Mesenchymal stem cell (in vitro differentiated cells and primary cell): ENCODE data around the gene PIP5K1B.
"Not testable (repeated sequence)": the region's sequence is repeated elsewhere in the genome, so short reads cannot be mapped to it uniquely, and the experiment has no call there.

ENCODE experiments used
- DNase-seq: peaks from one replicate; pipeline ENCODE4 v3.0.0-alpha.2; 2013
- H2AFZ ChIP-seq: one replicate; pipeline ENCODE4 v1.6.1; 2013; ENCODE audit warnings: low read depth, mild to moderate bottlenecking, control low read depth, inconsistent platforms, low read length, moderate library complexity
- H2AK5ac ChIP-seq: 2 replicates; pipeline ENCODE4 v1.6.1; 2013; ENCODE audit warnings: low read length, moderate library complexity, mild to moderate bottlenecking, inconsistent platforms; ENCODE audit not compliant: severe bottlenecking
- H2BK120ac ChIP-seq: one replicate; pipeline ENCODE4 v1.6.1; 2013; ENCODE audit warnings: low read depth, mild to moderate bottlenecking, inconsistent platforms, low read length, moderate library complexity
- H2BK12ac ChIP-seq, 2 experiments: one replicate each; pipeline ENCODE4 v1.6.1; 2013; ENCODE audit warnings: inconsistent platforms in 2 of 2, low read length in 2 of 2, mild to moderate bottlenecking in 2 of 2, moderate library complexity in 2 of 2, control low read depth in 1 of 2
- H2BK15ac ChIP-seq: one replicate; pipeline ENCODE4 v1.6.1; 2013; ENCODE audit warnings: mild to moderate bottlenecking, low read depth, inconsistent platforms; ENCODE audit not compliant: poor library complexity, severe bottlenecking
- H2BK5ac ChIP-seq: 2 replicates; pipeline ENCODE4 v1.6.1; 2013; ENCODE audit warnings: low read depth, mild to moderate bottlenecking, low read length, control low read depth, inconsistent platforms; ENCODE audit not compliant: poor library complexity, severe bottlenecking
- H3K14ac ChIP-seq, 2 experiments: one replicate each; pipeline ENCODE4 v1.6.1; 2013; ENCODE audit warnings: inconsistent platforms in 2 of 2, low read length in 2 of 2, control low read depth in 1 of 2, mild to moderate bottlenecking in 1 of 2, moderate library complexity in 1 of 2
- H3K18ac ChIP-seq, 2 experiments: one replicate each; pipeline ENCODE4 v1.6.1; 2013; ENCODE audit warnings: inconsistent platforms in 2 of 2, low read length in 2 of 2, control low read depth in 1 of 2, low read depth in 1 of 2, mild to moderate bottlenecking in 1 of 2
- H3K23ac ChIP-seq, 2 experiments: one replicate each; pipeline ENCODE4 v1.6.1; 2013; ENCODE audit warnings: inconsistent platforms in 2 of 2, low read length in 2 of 2, mild to moderate bottlenecking in 2 of 2, moderate library complexity in 2 of 2, control low read depth in 1 of 2
- H3K27ac ChIP-seq: 2 replicates; pipeline ENCODE4 v1.5.1; 2013; ENCODE audit warnings: mild to moderate bottlenecking, moderate library complexity, low read length, control low read depth, inconsistent platforms; ENCODE audit not compliant: poor library complexity, severe bottlenecking
- H3K27me3 ChIP-seq, 2 experiments: 2 replicates each; pipeline versions ENCODE4 v1.6.1 to v1.7.0; 2013; ENCODE audit warnings: low read length in 2 of 2, mild to moderate bottlenecking in 2 of 2, moderate library complexity in 2 of 2, control low read depth in 1 of 2, inconsistent platforms in 1 of 2; ENCODE audit not compliant: control insufficient read depth in 1 of 2, insufficient read depth in 1 of 2
- H3K36me3 ChIP-seq, 2 experiments: 2 replicates each; pipeline versions ENCODE4 v1.6.1 to v1.7.0; 2013; ENCODE audit warnings: low read length in 2 of 2, control low read depth in 1 of 2, inconsistent platforms in 1 of 2, low read depth in 1 of 2, mild to moderate bottlenecking in 1 of 2; ENCODE audit not compliant: insufficient read depth in 2 of 2, control insufficient read depth in 1 of 2
- H3K4ac ChIP-seq, 2 experiments: one replicate each; pipeline ENCODE4 v1.6.1; 2013; ENCODE audit warnings: inconsistent platforms in 2 of 2, low read length in 2 of 2, mild to moderate bottlenecking in 2 of 2, moderate library complexity in 2 of 2, control low read depth in 1 of 2, low read depth in 1 of 2
- H3K4me1 ChIP-seq: 2 replicates; pipeline ENCODE4 v1.6.1; 2013; ENCODE audit warnings: low read depth, low read length, control low read depth; ENCODE audit not compliant: control insufficient read depth, insufficient read depth
- H3K4me2 ChIP-seq: 2 replicates; pipeline ENCODE4 v1.6.1; 2013; ENCODE audit warnings: low read length, mild to moderate bottlenecking, inconsistent platforms; ENCODE audit not compliant: poor library complexity, severe bottlenecking
- H3K4me3 ChIP-seq, 2 experiments: 2 replicates each; pipeline versions ENCODE4 v1.5.1 to v1.7.0; 2013; ENCODE audit warnings: low read length in 2 of 2, mild to moderate bottlenecking in 2 of 2, control low read depth in 1 of 2, low read depth in 1 of 2; ENCODE audit not compliant: insufficient read depth in 1 of 2
- H3K79me1 ChIP-seq: replicated peaks from 2 replicates; pipeline ENCODE4 v1.6.1; 2013; ENCODE audit warnings: mild to moderate bottlenecking, control low read depth, low read length, inconsistent platforms; ENCODE audit not compliant: poor library complexity, severe bottlenecking
- H3K9ac ChIP-seq: 2 replicates; pipeline ENCODE4 v1.7.0; 2013; ENCODE audit warnings: mild to moderate bottlenecking, low read length, moderate library complexity
- H3K9me3 ChIP-seq: 2 replicates; pipeline ENCODE4 v1.7.0; 2013; ENCODE audit warnings: mild to moderate bottlenecking, low read length; ENCODE audit not compliant: control insufficient read depth
- H4K8ac ChIP-seq: one replicate; pipeline ENCODE4 v1.6.1; 2013; ENCODE audit warnings: inconsistent platforms, mild to moderate bottlenecking, low read length, moderate library complexity
- H4K91ac ChIP-seq: one replicate; pipeline ENCODE4 v1.6.1; 2013; ENCODE audit warnings: mild to moderate bottlenecking, low read length, inconsistent platforms
- WGBS: methylation state at CpG from one replicate; pipeline ENCODE4 v1.1.7; 2013; ENCODE audit warnings: mixed read lengths; 5-methylcytosine and 5-hydroxymethylcytosine counted together

Gene PIP5K1B

DNA sequence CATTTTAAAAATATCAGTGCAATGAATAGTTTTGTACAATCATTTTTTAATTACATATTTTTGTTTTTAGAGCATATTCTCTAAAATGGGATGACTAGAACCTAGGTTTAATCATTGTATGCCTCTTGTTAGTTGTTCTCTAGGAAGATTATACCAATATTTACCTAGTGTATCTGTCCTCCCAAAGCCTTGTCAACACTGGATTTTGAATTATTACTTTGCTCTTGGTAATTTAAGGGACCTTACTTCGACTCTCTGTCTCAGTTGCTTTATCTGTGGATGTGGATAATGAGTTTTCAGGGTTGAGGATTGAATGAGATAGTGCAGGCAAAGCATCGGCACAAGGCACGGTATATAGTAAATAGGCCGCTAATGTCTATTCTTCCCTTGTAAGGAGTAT, 10.9 kb upstream of the PIP5K1B start:
- Histone ChIP-seq H2BK15ac (no peak overlapping the region), H4K91ac (no peak overlapping the region), H3K36me3 (no peaks in the 10 kb centered on the region), H3K9ac (no peak overlapping the region), H3K18ac (no peak overlapping the region), H2AFZ (no peak overlapping the region), H2BK12ac (no peak overlapping the region), H3K27ac (no peak overlapping the region), H2BK5ac (no peak overlapping the region), H3K14ac (no peak overlapping the region), H3K4me2 (no peak overlapping the region), H4K8ac (no peak overlapping the region), H2BK120ac (no peak overlapping the region), H2AK5ac (no peak overlapping the region), H3K4me3 (no peak overlapping the region), H3K4me1 (peaks cover 1% of the 10 kb centered on the region), H3K9me3 (no peaks in the 10 kb centered on the region), H3K4ac (no peak overlapping the region), H3K79me1 (no peaks in the 10 kb centered on the region), H3K23ac (no peak overlapping the region), H3K27me3 (peaks cover 9 to 12% of the 10 kb centered on the region in 2 experiments)
- 77% methylated on average over 4 of the region's 4 CpGs for WGBS
- no peak for DNase-seq

DNA sequence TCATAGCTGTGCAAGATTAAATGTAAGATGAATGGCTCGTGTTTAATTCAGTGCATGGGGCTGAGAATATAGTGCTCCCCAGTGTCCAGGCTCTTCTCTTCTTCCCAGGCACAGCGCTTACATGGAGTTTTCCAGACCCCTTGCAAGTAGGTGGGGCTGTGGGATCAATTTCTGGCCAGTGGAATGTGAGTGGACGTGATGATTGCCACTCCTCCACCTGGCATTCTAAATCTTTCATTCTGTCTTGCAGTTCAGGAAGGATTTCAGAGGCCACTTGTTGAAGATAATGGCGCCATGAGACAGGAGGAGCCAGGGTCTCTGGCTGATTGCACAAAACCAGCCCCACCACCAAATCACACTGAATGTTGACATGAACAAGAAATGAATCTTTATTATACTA, 7.2 kb upstream of the PIP5K1B start:
- Histone ChIP-seq H3K4me2 (no peak overlapping the region), H3K79me1 (no peaks in the 10 kb centered on the region), H3K9me3 (no peaks in the 10 kb centered on the region), H2BK15ac (no peak overlapping the region), H3K4me3 (no peak overlapping the region), H2BK12ac (no peak overlapping the region), H3K23ac (no peak overlapping the region), H3K4me1 (no peaks in the 10 kb centered on the region), H2AK5ac (no peak overlapping the region), H3K4ac (no peak overlapping the region), H2BK120ac (no peak overlapping the region), H3K27me3 (peaks cover 10 to 17% of the 10 kb centered on the region in 2 experiments), H3K27ac (no peak overlapping the region), H3K14ac (no peak overlapping the region), H4K91ac (no peak overlapping the region), H2BK5ac (no peak overlapping the region), H4K8ac (no peak overlapping the region), H3K36me3 (no peaks in the 10 kb centered on the region), H2AFZ (no peak overlapping the region), H3K18ac (no peak overlapping the region), H3K9ac (no peak overlapping the region)
- no peak for DNase-seq
- 77% methylated on average over 2 of the region's 4 CpGs for WGBS

DNA sequence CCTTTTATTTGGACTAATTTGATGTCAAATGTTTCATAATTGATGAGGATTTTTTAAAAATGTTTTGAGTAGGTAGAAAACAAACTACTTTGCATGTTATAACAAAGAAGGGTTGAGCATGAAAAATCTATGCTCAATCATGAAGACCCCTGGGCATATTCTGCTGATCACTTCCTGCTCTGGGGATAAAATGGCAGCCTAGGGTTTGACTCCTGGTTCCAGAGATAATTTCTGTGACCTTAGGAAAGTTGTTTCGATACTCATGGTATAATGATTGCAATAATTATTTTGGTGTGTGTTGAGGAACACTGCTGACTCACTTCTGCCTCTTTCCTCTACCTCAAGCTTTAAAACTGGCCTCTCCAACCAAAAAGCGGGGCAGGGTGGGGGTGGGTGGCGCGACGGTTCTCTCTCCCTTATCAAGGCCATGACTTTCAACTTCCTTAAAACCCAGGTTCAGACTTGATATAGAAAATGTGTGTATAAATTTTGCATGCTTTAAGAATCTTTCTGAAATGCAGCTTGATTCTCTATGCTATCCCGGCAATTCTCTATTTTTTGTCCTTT, 6.0 kb upstream of the PIP5K1B start:
- H3K4me3 ChIP-seq = no peak overlapping the region
- no peaks in the 10 kb centered on the region for H3K79me1 ChIP-seq
- H2BK5ac ChIP-seq = no peak overlapping the region
- H3K9ac ChIP-seq = no peak overlapping the region
- WGBS = no CpG with 5 or more reads among the region's 6 CpGs
- DNase-seq = no peak
- H3K14ac ChIP-seq = no peak overlapping the region
- no peaks in the 10 kb centered on the region for H3K9me3 ChIP-seq
- no peaks in the 10 kb centered on the region for H3K36me3 ChIP-seq
- no peaks in the 10 kb centered on the region for H3K4me1 ChIP-seq
- peaks cover 20 to 29% of the 10 kb centered on the region in 2 experiments for H3K27me3 ChIP-seq
- H4K8ac ChIP-seq = no peak overlapping the region
- H2BK15ac ChIP-seq = no peak overlapping the region
- H3K18ac ChIP-seq = no peak overlapping the region
- no peak overlapping the region for H2BK12ac ChIP-seq
- no peak overlapping the region for H3K4me2 ChIP-seq
- H3K23ac ChIP-seq = no peak overlapping the region
- H2AFZ ChIP-seq = no peak overlapping the region
- no peak overlapping the region for H4K91ac ChIP-seq
- no peak overlapping the region for H2AK5ac ChIP-seq
- no peak overlapping the region for H3K4ac ChIP-seq
- no peak overlapping the region for H2BK120ac ChIP-seq
- no peak overlapping the region for H3K27ac ChIP-seq

DNA sequence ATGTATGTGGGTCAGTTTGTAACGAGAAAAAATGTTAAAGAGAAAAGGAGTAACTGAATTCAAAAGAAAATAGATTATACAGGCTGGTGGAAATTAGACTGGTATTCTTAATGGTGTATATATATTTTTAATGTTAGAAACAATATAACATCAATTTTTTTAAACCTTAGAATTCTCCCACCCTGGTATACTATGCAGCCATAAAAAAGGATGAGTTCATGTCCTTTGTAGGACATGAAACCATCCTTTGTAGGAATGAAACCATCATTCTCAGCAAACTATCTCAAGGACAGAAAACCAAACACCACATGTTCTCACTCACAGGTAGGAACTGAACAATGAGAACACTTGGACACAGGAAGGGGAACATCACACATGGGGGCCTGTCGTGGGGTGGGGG, 5.4 kb upstream of the PIP5K1B start:
- H2BK12ac ChIP-seq, H2BK120ac ChIP-seq, H3K27ac ChIP-seq, H3K4me1 ChIP-seq, H4K8ac ChIP-seq, H3K4me2 ChIP-seq, DNase-seq, H3K9me3 ChIP-seq, H2BK5ac ChIP-seq, H3K4me3 ChIP-seq, H2AK5ac ChIP-seq, H3K4ac ChIP-seq, H3K18ac ChIP-seq, H2BK15ac ChIP-seq, H3K36me3 ChIP-seq, H3K23ac ChIP-seq, H4K91ac ChIP-seq, H2AFZ ChIP-seq, H3K9ac ChIP-seq, H3K14ac ChIP-seq, H3K79me1 ChIP-seq: not testable (repeated sequence)
- 82% methylated on average over 1 of the region's 2 CpGs for WGBS
- H3K27me3 ChIP-seq = peaks cover 26 to 35% of the 10 kb centered on the region in 2 experiments
